ENCODE data around the gene MINDY2. TPM values are rescaled to one million over a fixed set of nuclear protein-coding genes. Genes with fewer than 3 reads are reported as not detected.

Gene MINDY2
- polyA plus RNA-seq, 1 donor (not counting 4 experiments of a cell fraction or from before 2014, with no cell fraction given), result 11.2 TPM

DNA sequence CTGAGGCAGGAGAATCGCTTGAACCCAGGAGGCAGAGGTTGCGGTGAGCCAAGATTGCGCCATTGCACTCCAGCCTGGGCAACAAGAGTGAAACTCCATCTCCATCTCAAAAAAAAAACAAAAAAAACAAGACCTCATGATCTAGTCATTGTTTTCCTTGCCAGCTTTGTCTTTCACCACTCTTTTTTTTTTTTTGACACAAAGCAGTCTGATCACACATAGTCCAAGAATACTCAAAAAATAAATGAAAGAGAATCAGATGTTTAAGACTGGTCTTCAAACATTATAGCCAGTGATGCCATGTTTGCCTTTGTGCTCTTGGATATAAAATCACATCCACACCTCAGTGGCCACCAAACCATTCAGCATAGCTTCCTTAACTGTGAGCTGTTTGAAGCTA, 15.8 kb upstream of the MINDY2 start:
- Histone ChIP-seq H3K36me3 (ENCODE audit: control insufficient read depth in 2 of 2, extremely low read depth in 1 of 2, insufficient read depth in 2 of 2, low read length in 2 of 2) (no peaks in the 10 kb centered on the region), H3K4me2 (ENCODE audit: control insufficient read depth, extremely low read depth, insufficient read depth, low read depth, low read length) (no peak overlapping the region), H3K4me3 (ENCODE audit: control insufficient read depth in 2 of 3, extremely low read depth in 1 of 3, insufficient read depth in 2 of 3, low read depth in 1 of 3, low read length in 3 of 3) (no peak overlapping the region), H3K9ac (ENCODE audit: control insufficient read depth, extremely low read depth, insufficient read depth, low read length) (no peak overlapping the region), H4K20me1 (ENCODE audit: control insufficient read depth, extremely low read depth, insufficient read depth, low read length) (no peaks in the 10 kb centered on the region), H3K9me3 (ENCODE audit: control insufficient read depth, low read depth, low read length) (no peaks in the 10 kb centered on the region), H3K27me3 (ENCODE audit: control insufficient read depth, extremely low read depth, insufficient read depth, low read length) (no peaks in the 10 kb centered on the region), H3K79me2 (ENCODE audit: control insufficient read depth, insufficient read depth, low read length) (no peaks in the 10 kb centered on the region), H2AFZ (ENCODE audit: control insufficient read depth, low read length) (no peak overlapping the region), H3K9me1 (ENCODE audit: control insufficient read depth, extremely low read depth, insufficient read depth, low read length) (no peaks in the 10 kb centered on the region), H3K4me1 (ENCODE audit: control insufficient read depth, extremely low read depth, insufficient read depth, low read length) (peaks cover 3% of the 10 kb centered on the region), H3K27ac (ENCODE audit: control insufficient read depth, insufficient read depth, low read length) (no peak overlapping the region)
- dilution Hi-C loops (cut with MboI; ENCODE audit: extremely low pct_ligation_motif_present, low sequenced_read_pairs), result no loop called here
- DNase-seq (ENCODE audit: low read depth, low spot score) (no peak), FAIRE-seq (no peak)
- no peak for TF ChIP-seq EZH2 (IDR thresholded peaks at IDR 0.05; ENCODE audit: low read length)
- TF ChIP-seq, protein P1, sequence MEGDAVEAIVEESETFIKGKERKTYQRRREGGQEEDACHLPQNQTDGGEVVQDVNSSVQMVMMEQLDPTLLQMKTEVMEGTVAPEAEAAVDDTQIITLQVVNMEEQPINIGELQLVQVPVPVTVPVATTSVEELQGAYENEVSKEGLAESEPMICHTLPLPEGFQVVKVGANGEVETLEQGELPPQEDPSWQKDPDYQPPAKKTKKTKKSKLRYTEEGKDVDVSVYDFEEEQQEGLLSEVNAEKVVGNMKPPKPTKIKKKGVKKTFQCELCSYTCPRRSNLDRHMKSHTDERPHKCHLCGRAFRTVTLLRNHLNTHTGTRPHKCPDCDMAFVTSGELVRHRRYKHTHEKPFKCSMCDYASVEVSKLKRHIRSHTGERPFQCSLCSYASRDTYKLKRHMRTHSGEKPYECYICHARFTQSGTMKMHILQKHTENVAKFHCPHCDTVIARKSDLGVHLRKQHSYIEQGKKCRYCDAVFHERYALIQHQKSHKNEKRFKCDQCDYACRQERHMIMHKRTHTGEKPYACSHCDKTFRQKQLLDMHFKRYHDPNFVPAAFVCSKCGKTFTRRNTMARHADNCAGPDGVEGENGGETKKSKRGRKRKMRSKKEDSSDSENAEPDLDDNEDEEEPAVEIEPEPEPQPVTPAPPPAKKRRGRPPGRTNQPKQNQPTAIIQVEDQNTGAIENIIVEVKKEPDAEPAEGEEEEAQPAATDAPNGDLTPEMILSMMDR (optimal IDR thresholded peaks at IDR 0.05 in 1 of 3, IDR thresholded peaks at IDR 0.05 in 1 of 3, conservative IDR thresholded peaks at IDR 0.05 in 1 of 3; ENCODE audit: extremely low read depth in 1 of 3, insufficient read depth in 2 of 3, low read length in 3 of 3), result no peak

- H4K20me1 ChIP-seq (ENCODE audit: control insufficient read depth, extremely low read depth, insufficient read depth, low read length), result no peaks in the 10 kb centered on the region
- no peaks in the 10 kb centered on the region for H3K27me3 ChIP-seq (ENCODE audit: control insufficient read depth, extremely low read depth, insufficient read depth, low read length)
- FAIRE-seq (no peak), DNase-seq (ENCODE audit: low read depth, low spot score) (no peak)
- H2AFZ ChIP-seq (ENCODE audit: control insufficient read depth, low read length), result no peak overlapping the region
- H3K4me1 ChIP-seq (ENCODE audit: control insufficient read depth, extremely low read depth, insufficient read depth, low read length), result no peaks in the 10 kb centered on the region
- dilution Hi-C loops (cut with MboI; ENCODE audit: extremely low pct_ligation_motif_present, low sequenced_read_pairs), result no loop called here
- no peak overlapping the region for H3K4me2 ChIP-seq (ENCODE audit: control insufficient read depth, extremely low read depth, insufficient read depth, low read depth, low read length)
- H3K36me3 ChIP-seq (ENCODE audit: control insufficient read depth in 2 of 2, extremely low read depth in 1 of 2, insufficient read depth in 2 of 2, low read length in 2 of 2), result no peaks in the 10 kb centered on the region
- H3K79me2 ChIP-seq (ENCODE audit: control insufficient read depth, insufficient read depth, low read length), result no peaks in the 10 kb centered on the region
- H3K9me3 ChIP-seq (ENCODE audit: control insufficient read depth, low read depth, low read length), result no peaks in the 10 kb centered on the region
- H3K4me3 ChIP-seq (ENCODE audit: control insufficient read depth in 2 of 3, extremely low read depth in 1 of 3, insufficient read depth in 2 of 3, low read depth in 1 of 3, low read length in 3 of 3), result no peak overlapping the region
- H3K9me1 ChIP-seq (ENCODE audit: control insufficient read depth, extremely low read depth, insufficient read depth, low read length), result no peaks in the 10 kb centered on the region
- TF ChIP-seq, protein P1 (optimal IDR thresholded peaks at IDR 0.05 in 1 of 3, IDR thresholded peaks at IDR 0.05 in 1 of 3, conservative IDR thresholded peaks at IDR 0.05 in 1 of 3; ENCODE audit: extremely low read depth in 1 of 3, insufficient read depth in 2 of 3, low read length in 3 of 3), result no peak
- TF ChIP-seq EZH2 (IDR thresholded peaks at IDR 0.05; ENCODE audit: low read length), result no peak
- H3K9ac ChIP-seq (ENCODE audit: control insufficient read depth, extremely low read depth, insufficient read depth, low read length), result no peak overlapping the region
- H3K27ac ChIP-seq (ENCODE audit: control insufficient read depth, insufficient read depth, low read length), result no peak overlapping the region
These were observed 15.1 kb upstream of the MINDY2 start for GRCh38 chr15:58755956-58756355.

Measured in keratinocyte (primary cell).